ENCODE results near the gene LRTM1.

LRTM1 gene

DNA sequence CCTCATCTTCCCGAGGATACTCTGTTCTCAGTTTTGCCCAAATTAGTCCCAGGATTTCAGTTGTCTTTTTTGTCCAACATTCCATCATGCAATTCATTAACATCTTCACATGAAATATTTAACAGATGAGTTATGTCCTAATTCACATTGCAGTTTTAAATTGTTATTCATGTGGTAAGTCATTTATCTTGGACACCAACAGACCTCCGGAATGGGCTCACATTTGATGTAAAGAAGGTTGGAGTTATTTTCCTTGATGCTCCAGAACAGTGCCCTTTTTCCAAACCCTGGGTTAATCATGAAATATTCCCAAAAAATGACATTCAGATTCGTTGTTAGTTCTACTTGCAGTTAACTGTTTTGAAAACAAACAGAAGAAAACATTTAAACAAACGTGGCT, 32.8 kb upstream of the LRTM1 start:
- Histone ChIP-seq H3K36me3 (ENCODE audit: control insufficient read depth, insufficient read depth, low read length) (no peaks in the 10 kb centered on the region), H3K4me3 (ENCODE audit: extremely low read depth, insufficient read depth, low read length, poor library complexity, severe bottlenecking) (no peak overlapping the region), H3K27ac (ENCODE audit: low read depth, low read length, severe bottlenecking) (no peak overlapping the region), H3K9me3 (ENCODE audit: control insufficient read depth, low read length) (no peaks in the 10 kb centered on the region), H3K4me1 (ENCODE audit: control insufficient read depth, insufficient read depth, low read length, poor library complexity, severe bottlenecking) (peaks cover 13% of the 10 kb centered on the region)
- 81 to 92% methylated on average over 2 to 4 of the region's 4 CpGs for WGBS, 2 experiments (ENCODE audit: insufficient coverage in 2 of 2)

DNA sequence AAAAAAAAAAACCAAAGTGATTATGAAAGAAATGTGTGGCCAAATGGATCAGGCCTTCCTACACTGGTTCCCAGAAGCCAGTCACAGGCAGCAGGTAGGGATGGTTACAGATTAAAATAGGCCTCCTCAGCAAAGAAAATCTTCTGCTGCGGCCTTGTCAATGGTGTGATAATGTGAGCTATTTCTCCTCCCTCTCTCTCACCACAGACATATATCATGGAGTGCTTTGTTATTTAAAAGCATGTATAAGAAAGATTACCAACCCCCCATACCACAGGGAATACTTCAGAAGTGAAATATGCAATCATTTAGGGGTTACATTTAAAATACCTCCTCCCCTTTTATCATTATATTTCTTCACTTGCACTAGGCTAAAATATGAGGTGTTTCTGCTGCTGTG, 32.2 kb upstream of the LRTM1 start:
- no CpG with 5 or more reads among the region's 1 CpG for WGBS, 2 experiments (ENCODE audit: insufficient coverage in 2 of 2)
- no peaks in the 10 kb centered on the region for H3K36me3 ChIP-seq (ENCODE audit: control insufficient read depth, insufficient read depth, low read length)
- no peak overlapping the region for H3K4me3 ChIP-seq (ENCODE audit: extremely low read depth, insufficient read depth, low read length, poor library complexity, severe bottlenecking)
- no peak overlapping the region for H3K27ac ChIP-seq (ENCODE audit: low read depth, low read length, severe bottlenecking)
- no peaks in the 10 kb centered on the region for H3K9me3 ChIP-seq (ENCODE audit: control insufficient read depth, low read length)
- H3K4me1 ChIP-seq (ENCODE audit: control insufficient read depth, insufficient read depth, low read length, poor library complexity, severe bottlenecking), result peaks cover 7% of the 10 kb centered on the region

DNA sequence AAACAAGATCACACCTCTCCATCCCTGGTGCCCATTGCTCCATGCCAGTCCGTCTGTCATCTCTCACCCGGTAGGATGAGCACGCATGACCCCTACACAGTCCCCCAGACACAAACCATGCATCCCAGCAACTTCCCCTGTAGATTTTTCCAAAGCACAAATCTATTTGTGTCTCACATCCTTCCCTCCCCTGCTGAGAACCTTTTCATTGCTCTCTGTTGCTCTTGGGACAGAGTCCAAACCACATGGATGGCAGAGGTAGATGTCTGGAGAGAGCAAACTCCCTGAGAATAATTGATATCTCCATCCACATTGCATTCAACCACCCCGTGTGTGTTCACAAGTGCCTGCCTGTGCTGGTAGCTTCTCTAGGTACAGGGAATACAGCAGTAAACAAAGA, 29.9 kb upstream of the LRTM1 start:
- peaks cover 16% of the 10 kb centered on the region for H3K4me1 ChIP-seq (ENCODE audit: control insufficient read depth, insufficient read depth, low read length, poor library complexity, severe bottlenecking)
- H3K27ac ChIP-seq (ENCODE audit: low read depth, low read length, severe bottlenecking), result no peak overlapping the region
- WGBS, 2 experiments (ENCODE audit: insufficient coverage in 2 of 2), result 100% methylated on average over 3 of the region's 4 CpGs
- no peaks in the 10 kb centered on the region for H3K36me3 ChIP-seq (ENCODE audit: control insufficient read depth, insufficient read depth, low read length)
- H3K4me3 ChIP-seq (ENCODE audit: extremely low read depth, insufficient read depth, low read length, poor library complexity, severe bottlenecking), result no peak overlapping the region
- H3K9me3 ChIP-seq (ENCODE audit: control insufficient read depth, low read length), result no peaks in the 10 kb centered on the region

DNA sequence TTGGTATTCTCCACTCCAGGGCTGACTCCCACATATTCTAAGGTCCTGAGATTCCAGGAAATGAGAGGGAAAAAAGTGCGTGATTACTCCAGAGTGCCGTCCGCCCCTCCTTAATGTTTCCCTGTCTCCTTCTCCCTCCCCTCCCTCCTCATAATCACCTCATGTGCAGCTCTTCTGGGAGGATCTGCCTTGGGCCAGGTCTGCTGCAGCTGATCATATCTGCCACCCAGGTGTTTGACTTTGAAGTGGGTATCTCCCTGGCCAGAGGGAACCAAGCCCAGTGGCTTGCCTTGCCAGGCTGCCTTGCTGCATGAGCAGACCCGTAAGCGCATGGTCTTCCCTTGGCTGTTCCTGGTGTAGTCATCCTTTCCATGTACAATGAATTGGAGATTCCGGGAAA, 28.1 kb upstream of the LRTM1 start:
- Histone ChIP-seq H3K4me1 (ENCODE audit: control insufficient read depth, insufficient read depth, low read length, poor library complexity, severe bottlenecking) (peaks cover 16% of the 10 kb centered on the region), H3K4me3 (ENCODE audit: extremely low read depth, insufficient read depth, low read length, poor library complexity, severe bottlenecking) (no peak overlapping the region), H3K36me3 (ENCODE audit: control insufficient read depth, insufficient read depth, low read length) (no peaks in the 10 kb centered on the region), H3K9me3 (ENCODE audit: control insufficient read depth, low read length) (no peaks in the 10 kb centered on the region), H3K27ac (ENCODE audit: low read depth, low read length, severe bottlenecking) (no peak overlapping the region)
- WGBS, 2 experiments (ENCODE audit: insufficient coverage in 2 of 2), result 94 to 100% methylated on average over 3 of the region's 6 CpGs

DNA sequence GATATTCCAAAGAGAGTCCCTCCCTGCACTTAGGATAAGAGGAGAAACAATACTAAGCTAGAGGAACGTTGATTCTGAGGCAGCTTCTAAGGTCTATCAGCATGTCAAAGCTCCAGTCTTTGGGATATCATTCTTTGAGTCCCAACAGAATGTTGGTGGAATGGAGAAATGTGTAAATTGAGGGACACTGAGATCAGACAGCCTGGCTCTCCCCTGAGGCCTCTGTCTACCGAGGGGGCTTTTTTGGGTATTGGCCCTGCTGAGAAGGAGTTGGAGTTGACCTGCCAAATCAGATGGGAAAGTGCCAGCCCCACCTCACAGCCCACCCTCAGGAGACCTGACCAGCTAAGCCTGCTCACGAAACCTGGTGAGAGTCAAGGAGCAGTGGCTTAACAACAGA, 27.6 kb upstream of the LRTM1 start:
- Histone ChIP-seq H3K27ac (ENCODE audit: low read depth, low read length, severe bottlenecking) (no peak overlapping the region), H3K9me3 (ENCODE audit: control insufficient read depth, low read length) (no peaks in the 10 kb centered on the region), H3K36me3 (ENCODE audit: control insufficient read depth, insufficient read depth, low read length) (no peaks in the 10 kb centered on the region), H3K4me3 (ENCODE audit: extremely low read depth, insufficient read depth, low read length, poor library complexity, severe bottlenecking) (no peak overlapping the region), H3K4me1 (ENCODE audit: control insufficient read depth, insufficient read depth, low read length, poor library complexity, severe bottlenecking) (peaks cover 16% of the 10 kb centered on the region)
- WGBS, 2 experiments (ENCODE audit: insufficient coverage in 2 of 2), result 70 to 86% methylated on average over 1 to 2 of the region's 3 CpGs

DNA sequence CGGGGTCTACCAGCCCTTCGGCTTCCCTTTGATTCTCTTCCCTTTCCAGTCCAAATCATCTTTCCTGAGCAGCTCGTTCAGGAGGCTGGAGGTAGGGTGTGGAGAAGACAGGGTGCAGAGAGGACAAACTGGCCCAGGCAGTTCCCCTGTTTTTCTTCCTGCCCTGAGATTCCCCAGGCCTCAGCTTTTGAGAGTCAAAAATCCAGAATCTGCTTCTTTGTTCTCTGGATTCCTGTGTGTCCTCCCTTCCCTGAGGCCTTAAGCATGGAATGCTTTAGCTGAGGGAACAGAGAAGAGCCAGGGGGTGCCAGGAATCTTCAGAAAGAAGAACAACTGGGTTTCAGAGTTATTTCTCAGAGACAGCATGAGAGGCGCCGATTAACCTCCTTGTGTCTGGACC, 26.7 kb upstream of the LRTM1 start:
- 78 to 80% methylated on average over 1 to 3 of the region's 5 CpGs for WGBS, 2 experiments (ENCODE audit: insufficient coverage in 2 of 2)
- H3K36me3 ChIP-seq (ENCODE audit: control insufficient read depth, insufficient read depth, low read length), result no peaks in the 10 kb centered on the region
- H3K4me3 ChIP-seq (ENCODE audit: extremely low read depth, insufficient read depth, low read length, poor library complexity, severe bottlenecking), result no peak overlapping the region
- H3K9me3 ChIP-seq (ENCODE audit: control insufficient read depth, low read length), result no peaks in the 10 kb centered on the region
- peak overlapping the region; percentile 92 for H3K27ac ChIP-seq (ENCODE audit: low read depth, low read length, severe bottlenecking)
- H3K4me1 ChIP-seq (ENCODE audit: control insufficient read depth, insufficient read depth, low read length, poor library complexity, severe bottlenecking), result peaks cover 16% of the 10 kb centered on the region

DNA sequence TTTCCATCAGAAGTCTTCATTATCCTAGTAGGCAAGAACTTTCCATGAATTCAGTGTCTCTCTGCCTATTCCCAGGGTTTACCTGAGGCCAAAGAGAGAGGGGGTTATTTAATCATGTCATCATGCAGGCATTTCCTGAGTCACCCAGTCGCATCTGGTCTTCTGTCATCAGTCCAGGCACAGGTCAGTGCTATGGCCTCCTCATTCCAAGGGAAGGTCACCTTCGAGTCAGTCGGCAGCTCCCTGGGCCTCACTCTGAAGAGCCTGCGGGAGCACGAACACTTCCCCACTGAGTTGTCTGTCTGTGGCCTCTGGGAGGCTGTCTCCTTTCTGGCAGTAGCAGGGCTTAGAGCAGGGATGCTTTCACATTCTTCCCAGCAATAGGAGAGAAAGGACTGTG, 26.2 kb upstream of the LRTM1 start:
- peak overlapping the region; percentile 92 for H3K27ac ChIP-seq (ENCODE audit: low read depth, low read length, severe bottlenecking)
- no peaks in the 10 kb centered on the region for H3K36me3 ChIP-seq (ENCODE audit: control insufficient read depth, insufficient read depth, low read length)
- H3K4me3 ChIP-seq (ENCODE audit: extremely low read depth, insufficient read depth, low read length, poor library complexity, severe bottlenecking), result no peak overlapping the region
- no peaks in the 10 kb centered on the region for H3K9me3 ChIP-seq (ENCODE audit: control insufficient read depth, low read length)
- WGBS, 2 experiments (ENCODE audit: insufficient coverage in 2 of 2), result 44 to 63% methylated on average over 1 to 5 of the region's 5 CpGs
- peaks cover 16% of the 10 kb centered on the region for H3K4me1 ChIP-seq (ENCODE audit: control insufficient read depth, insufficient read depth, low read length, poor library complexity, severe bottlenecking)

DNA sequence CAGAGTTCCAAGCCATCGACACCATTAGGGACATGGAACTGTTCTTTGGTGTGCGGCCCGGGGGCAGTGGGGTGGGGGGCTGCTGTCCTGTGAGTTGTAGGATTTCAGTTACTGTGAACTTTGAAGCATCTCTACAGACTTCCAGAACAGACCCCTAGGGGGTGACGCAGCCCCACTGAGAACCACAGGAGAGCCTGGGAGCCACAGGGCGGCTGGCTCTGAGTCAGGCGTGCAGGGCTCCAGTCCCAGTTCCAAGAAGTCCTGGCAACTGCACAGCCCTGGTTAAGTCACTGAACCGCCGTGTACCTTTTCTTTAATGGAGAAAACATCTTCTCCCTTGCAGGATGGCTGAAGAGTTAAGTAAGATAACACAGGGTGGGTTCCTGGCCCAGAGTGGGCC, 23.5 kb upstream of the LRTM1 start:
- H3K4me1 ChIP-seq (ENCODE audit: control insufficient read depth, insufficient read depth, low read length, poor library complexity, severe bottlenecking), result peaks cover 16% of the 10 kb centered on the region
- H3K27ac ChIP-seq (ENCODE audit: low read depth, low read length, severe bottlenecking), result no peak overlapping the region
- WGBS, 2 experiments (ENCODE audit: insufficient coverage in 2 of 2), result 47 to 75% methylated on average over 4 to 5 of the region's 8 CpGs
- no peaks in the 10 kb centered on the region for H3K9me3 ChIP-seq (ENCODE audit: control insufficient read depth, low read length)
- H3K36me3 ChIP-seq (ENCODE audit: control insufficient read depth, insufficient read depth, low read length), result no peaks in the 10 kb centered on the region
- no peak overlapping the region for H3K4me3 ChIP-seq (ENCODE audit: extremely low read depth, insufficient read depth, low read length, poor library complexity, severe bottlenecking)

DNA sequence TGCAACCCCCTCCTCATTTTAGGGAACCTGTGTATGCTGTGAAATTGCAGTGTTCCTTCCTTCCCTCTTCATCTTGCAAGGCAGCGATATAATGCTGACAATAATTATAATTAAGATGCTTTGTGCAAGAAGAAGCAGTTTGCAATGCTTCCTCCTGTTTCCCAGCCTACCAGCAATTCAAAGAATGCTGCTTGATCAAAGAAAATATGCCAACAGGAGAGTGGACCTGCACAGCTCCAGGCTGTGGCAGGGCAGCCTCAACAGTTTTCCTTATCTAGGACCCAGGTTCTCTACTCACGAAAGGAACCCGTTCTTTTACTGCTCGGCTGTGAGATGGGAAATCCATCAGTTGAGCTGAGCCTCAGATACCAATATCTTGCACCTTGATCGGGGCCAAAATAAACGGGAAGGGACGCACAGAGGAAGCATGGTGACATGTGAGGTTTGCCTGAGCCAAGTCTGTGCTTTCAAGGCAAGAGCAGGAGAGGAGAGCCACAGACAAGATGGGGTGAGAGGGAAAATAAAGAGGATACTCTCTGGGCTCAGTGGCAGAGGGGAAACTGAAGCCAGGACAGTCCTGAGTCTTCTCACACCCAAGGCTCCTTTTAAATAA, 22.6 kb upstream of the LRTM1 start:
- Histone ChIP-seq H3K36me3 (ENCODE audit: control insufficient read depth, insufficient read depth, low read length) (no peaks in the 10 kb centered on the region), H3K4me3 (ENCODE audit: extremely low read depth, insufficient read depth, low read length, poor library complexity, severe bottlenecking) (no peak overlapping the region), H3K4me1 (ENCODE audit: control insufficient read depth, insufficient read depth, low read length, poor library complexity, severe bottlenecking) (peaks cover 13% of the 10 kb centered on the region), H3K27ac (ENCODE audit: low read depth, low read length, severe bottlenecking) (no peak overlapping the region), H3K9me3 (ENCODE audit: control insufficient read depth, low read length) (no peaks in the 10 kb centered on the region)
- WGBS, 2 experiments (ENCODE audit: insufficient coverage in 2 of 2), result 89 to 95% methylated on average over 6 of the region's 7 CpGs

DNA sequence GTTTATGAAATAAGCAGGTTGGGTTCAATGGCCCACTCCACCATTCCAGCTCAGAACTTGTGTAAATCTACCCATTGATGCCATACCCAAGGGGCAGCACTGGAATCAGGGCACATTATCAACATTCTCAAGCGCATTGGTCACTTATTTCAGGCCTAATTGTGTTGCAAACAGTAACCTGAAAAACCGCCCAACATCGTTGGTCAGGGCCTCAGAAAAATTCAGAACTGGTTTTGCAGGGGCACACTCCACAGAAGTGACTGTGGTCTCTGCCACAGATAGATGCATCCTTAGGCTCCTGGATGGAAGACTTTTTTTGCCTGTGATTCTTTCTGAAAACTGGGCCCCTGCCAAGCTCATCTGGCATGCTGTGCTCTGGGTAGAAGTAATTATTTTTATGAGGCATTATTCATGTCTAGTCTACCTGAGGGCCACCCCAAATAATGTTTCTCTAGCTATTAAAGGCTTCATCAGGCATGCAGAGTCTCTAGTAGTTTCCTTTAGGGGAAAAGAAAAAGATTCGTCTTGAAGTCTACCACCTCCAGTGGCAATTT, 21.7 kb upstream of the LRTM1 start:
- H3K9me3 ChIP-seq (ENCODE audit: control insufficient read depth, low read length), result no peaks in the 10 kb centered on the region
- no peaks in the 10 kb centered on the region for H3K36me3 ChIP-seq (ENCODE audit: control insufficient read depth, insufficient read depth, low read length)
- 87 to 89% methylated on average over 3 to 4 of the region's 4 CpGs for WGBS, 2 experiments (ENCODE audit: insufficient coverage in 2 of 2)
- peaks cover 13% of the 10 kb centered on the region for H3K4me1 ChIP-seq (ENCODE audit: control insufficient read depth, insufficient read depth, low read length, poor library complexity, severe bottlenecking)
- no peak overlapping the region for H3K4me3 ChIP-seq (ENCODE audit: extremely low read depth, insufficient read depth, low read length, poor library complexity, severe bottlenecking)
- H3K27ac ChIP-seq (ENCODE audit: low read depth, low read length, severe bottlenecking), result no peak overlapping the region

DNA sequence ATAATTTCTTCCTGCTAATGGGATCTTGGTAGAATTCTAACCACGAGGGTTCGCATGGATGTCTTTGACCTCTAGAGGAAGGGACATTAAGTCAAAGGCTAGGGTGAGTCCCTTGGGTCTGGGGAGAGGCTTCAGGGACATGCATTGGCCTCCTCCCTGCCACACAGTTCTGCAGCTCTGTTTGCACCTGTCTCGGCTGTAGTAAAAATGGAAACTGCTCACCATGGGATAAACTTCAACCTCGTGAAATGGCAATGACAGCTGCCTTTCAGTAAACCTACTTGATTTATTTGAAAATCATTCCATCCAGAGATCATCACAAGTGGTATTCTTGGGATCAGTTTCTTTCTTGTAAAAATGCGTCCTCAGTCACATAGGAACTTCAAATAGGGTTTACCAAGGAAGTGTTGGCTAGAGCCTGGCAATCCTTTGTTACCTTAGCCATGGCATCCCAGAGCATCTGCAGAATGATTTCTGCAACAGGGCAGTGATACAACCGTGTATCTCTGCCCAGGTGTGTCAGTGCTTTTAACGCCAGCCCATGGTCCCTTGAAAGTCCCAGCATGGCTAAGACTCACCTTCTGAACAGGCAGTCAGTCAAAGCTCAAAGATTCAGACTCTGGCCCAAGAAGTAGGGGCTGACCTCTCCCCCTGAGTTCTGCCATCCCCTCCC, 14.0 kb upstream of the LRTM1 start:
- Histone ChIP-seq H3K4me1 (ENCODE audit: control insufficient read depth, insufficient read depth, low read length, poor library complexity, severe bottlenecking) (no peaks in the 10 kb centered on the region), H3K36me3 (ENCODE audit: control insufficient read depth, insufficient read depth, low read length) (no peaks in the 10 kb centered on the region), H3K9me3 (ENCODE audit: control insufficient read depth, low read length) (no peaks in the 10 kb centered on the region), H3K27ac (ENCODE audit: low read depth, low read length, severe bottlenecking) (no peak overlapping the region), H3K4me3 (ENCODE audit: extremely low read depth, insufficient read depth, low read length, poor library complexity, severe bottlenecking) (no peak overlapping the region)
- 82 to 95% methylated on average over 5 to 7 of the region's 7 CpGs for WGBS, 2 experiments (ENCODE audit: insufficient coverage in 2 of 2)
